ENCODE results near the gene TVP23A. TPM values are rescaled to one million over a fixed set of nuclear protein-coding genes. Genes with fewer than 3 reads are reported as not detected.
A peak's percentile ranks its signal among the peaks of the same experiment; 100 is the strongest.

The TVP23A gene
- total RNA-seq, 1 experiment from 2014 or later = 3.1 TPM

DNA sequence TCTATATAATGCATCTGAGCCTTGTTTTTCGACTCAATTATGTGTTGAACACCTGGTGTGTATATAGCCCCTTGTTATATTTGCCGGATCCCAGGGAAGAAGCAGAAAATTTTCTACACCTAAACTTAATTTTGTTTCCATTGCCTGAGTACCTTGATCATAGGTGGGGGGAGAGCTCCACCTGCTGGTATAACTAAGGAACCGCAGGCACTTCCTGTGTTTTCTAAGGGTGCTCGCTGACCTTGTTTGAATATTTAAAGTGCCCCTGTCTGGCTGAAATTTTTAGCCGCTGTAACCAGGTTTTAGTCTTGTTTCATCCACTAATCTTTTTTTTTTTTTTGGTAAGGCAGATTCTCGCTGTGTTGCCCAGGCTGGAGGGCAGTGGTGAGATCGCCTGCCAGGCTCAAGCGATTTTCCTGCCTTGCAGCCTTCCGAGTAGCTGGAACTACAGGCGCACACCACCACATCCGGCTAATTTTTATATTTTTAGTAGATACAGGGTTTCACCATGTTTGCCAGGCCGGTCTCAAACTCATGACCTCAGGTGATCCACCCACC is 81.4 kb downstream of the TVP23A start:
- Histone ChIP-seq H4K8ac (replicated peaks; ENCODE audit: insufficient read length, low read depth, low read length) (no peak overlapping the region), H3K23ac (ENCODE audit: insufficient read length, low read depth, low read length) (no peak overlapping the region), H3K14ac (ENCODE audit: insufficient read depth, low read length) (no peak overlapping the region), H2AK5ac (ENCODE audit: insufficient read length, low read length) (no peak overlapping the region), H3K9ac (ENCODE audit: extremely low read depth, insufficient read length, low read length) (no peak overlapping the region), H4K20me1 (ENCODE audit: control insufficient read depth, insufficient read depth, insufficient read length) (no peaks in the 10 kb centered on the region), H3K4me2 (ENCODE audit: insufficient read depth, insufficient read length, low read length) (no peak overlapping the region), H3T11ph (ENCODE audit: low read length) (no peak overlapping the region), H3K4ac (ENCODE audit: low read depth, low read length) (no peak overlapping the region), H3K79me2 (ENCODE audit: insufficient read depth, low read length) (no peaks in the 10 kb centered on the region), H2BK120ac (ENCODE audit: low read depth, low read length, poor library complexity, severe bottlenecking) (no peak overlapping the region), H3K56ac (ENCODE audit: insufficient read length, low read depth, low read length) (no peak overlapping the region), H3K23me2 (ENCODE audit: insufficient read length, low read depth, low read length, poor library complexity, severe bottlenecking) (no peaks in the 10 kb centered on the region), H2BK20ac (ENCODE audit: low read depth, low read length, poor library complexity, severe bottlenecking) (no peak overlapping the region), H3K79me1 (ENCODE audit: insufficient read depth, low read depth, low read length, poor library complexity, severe bottlenecking) (no peaks in the 10 kb centered on the region), H3K9me3 (ENCODE audit: control insufficient read depth, low read depth, low read length) (no peaks in the 10 kb centered on the region), H3K18ac (ENCODE audit: insufficient read length, low read depth, low read length) (no peak overlapping the region), H3K4me1 (ENCODE audit: insufficient read depth, low read length) (no peaks in the 10 kb centered on the region), H2BK12ac (ENCODE audit: insufficient read length, low read depth, low read length) (no peak overlapping the region), H2AFZ (ENCODE audit: low read length) (no peak overlapping the region), H4K5ac (ENCODE audit: insufficient read length, low read depth, low read length) (no peak overlapping the region), H2BK5ac (ENCODE audit: insufficient read length, low read length) (no peak overlapping the region), H2BK15ac (ENCODE audit: low read depth, low read length) (no peak overlapping the region), H3K27me3 (ENCODE audit: insufficient read depth, low read length) (no peaks in the 10 kb centered on the region), H3K27ac (ENCODE audit: insufficient read length, low read depth, low read length) (no peak overlapping the region), H4K91ac (ENCODE audit: insufficient read length, low read depth, low read length) (no peak overlapping the region)
- H3K36me3 Mint-ChIP-seq (ENCODE audit: insufficient read depth in 1 of 3, low read depth in 3 of 3) = peaks cover 0 to 6% (median 5%) of the 10 kb centered on the region in 3 experiments; a peak in 3 of 7 replicates
- TF ChIP-seq, protein P1, sequence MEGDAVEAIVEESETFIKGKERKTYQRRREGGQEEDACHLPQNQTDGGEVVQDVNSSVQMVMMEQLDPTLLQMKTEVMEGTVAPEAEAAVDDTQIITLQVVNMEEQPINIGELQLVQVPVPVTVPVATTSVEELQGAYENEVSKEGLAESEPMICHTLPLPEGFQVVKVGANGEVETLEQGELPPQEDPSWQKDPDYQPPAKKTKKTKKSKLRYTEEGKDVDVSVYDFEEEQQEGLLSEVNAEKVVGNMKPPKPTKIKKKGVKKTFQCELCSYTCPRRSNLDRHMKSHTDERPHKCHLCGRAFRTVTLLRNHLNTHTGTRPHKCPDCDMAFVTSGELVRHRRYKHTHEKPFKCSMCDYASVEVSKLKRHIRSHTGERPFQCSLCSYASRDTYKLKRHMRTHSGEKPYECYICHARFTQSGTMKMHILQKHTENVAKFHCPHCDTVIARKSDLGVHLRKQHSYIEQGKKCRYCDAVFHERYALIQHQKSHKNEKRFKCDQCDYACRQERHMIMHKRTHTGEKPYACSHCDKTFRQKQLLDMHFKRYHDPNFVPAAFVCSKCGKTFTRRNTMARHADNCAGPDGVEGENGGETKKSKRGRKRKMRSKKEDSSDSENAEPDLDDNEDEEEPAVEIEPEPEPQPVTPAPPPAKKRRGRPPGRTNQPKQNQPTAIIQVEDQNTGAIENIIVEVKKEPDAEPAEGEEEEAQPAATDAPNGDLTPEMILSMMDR (conservative IDR thresholded peaks at IDR 0.05) = peak; percentile 94
- H3K4me1 Mint-ChIP-seq = peaks cover 0 to 5% of the 10 kb centered on the region in 2 experiments; a peak in 1 of 4 replicates
- no peak overlapping the region for H3K4me3 Mint-ChIP-seq
- peak; percentile 60 for DNase-seq
- no peaks in the 10 kb centered on the region for H3K27me3 Mint-ChIP-seq (ENCODE audit: low read depth)
- H3K9me3 Mint-ChIP-seq = peaks cover 4% of the 10 kb centered on the region in 2 experiments; a peak in 3 of 5 replicates
- WGBS (ENCODE audit: extremely low coverage, insufficient read length, low lambda C conversion rate) = no CpG with 5 or more reads among the region's 12 CpGs
- peak overlapping the region in 2 of 3 experiments; percentile 52 to 64; a peak in 2 of 7 replicates for H3K27ac Mint-ChIP-seq
